LNCAP (cell line): Measurements from ENCODE around the gene CDC25C.

Experiments
- TF ChIP-seq, protein P1 (sequence below): fragments of 450-650 bp; IDR thresholded peaks from 2 replicates; pipeline ENCODE4 v1.5.1; 2017; ENCODE audit warnings: mild to moderate bottlenecking

CDC25C gene

DNA sequence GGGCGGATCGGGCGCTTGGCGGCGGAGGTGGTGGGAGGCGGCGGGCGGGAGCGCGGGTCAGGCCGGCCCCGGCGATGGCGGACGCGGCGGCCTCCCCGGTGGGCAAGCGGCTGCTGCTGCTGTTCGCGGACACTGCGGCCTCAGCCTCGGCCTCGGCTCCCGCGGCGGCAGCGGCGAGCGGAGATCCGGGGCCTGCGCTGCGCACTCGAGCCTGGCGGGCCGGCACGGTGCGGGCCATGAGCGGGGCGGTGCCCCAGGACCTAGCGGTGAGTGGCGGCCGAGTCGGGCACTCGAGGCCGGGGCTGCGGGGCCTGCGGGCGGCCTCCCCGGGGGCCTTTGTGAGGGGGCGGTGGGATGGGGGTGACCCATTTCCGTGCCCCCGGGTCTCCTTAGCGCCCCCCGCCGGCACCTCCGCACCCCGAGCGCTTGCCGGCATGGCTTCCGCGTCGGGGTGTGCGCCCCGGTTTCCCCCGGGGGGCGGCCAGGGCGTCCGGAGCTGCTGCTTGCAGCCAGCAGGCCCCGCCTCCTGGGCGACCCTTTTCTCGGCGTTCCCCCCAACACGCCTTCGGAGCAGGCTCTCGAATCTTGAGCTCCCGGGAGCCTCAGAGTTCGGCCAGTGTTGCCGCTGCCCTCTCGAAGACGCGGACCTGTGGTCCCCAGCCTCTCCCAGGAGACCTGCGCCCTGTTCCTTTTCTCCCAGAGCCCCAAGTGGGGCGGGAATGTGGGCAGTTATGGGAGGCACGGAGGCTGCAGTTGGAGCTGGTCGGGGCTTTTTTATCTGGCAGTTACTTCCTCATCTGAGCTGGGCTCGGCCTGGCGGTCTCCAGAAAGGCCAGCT, 21.3 kb upstream of the CDC25C start:
- TF ChIP-seq, protein P1, sequence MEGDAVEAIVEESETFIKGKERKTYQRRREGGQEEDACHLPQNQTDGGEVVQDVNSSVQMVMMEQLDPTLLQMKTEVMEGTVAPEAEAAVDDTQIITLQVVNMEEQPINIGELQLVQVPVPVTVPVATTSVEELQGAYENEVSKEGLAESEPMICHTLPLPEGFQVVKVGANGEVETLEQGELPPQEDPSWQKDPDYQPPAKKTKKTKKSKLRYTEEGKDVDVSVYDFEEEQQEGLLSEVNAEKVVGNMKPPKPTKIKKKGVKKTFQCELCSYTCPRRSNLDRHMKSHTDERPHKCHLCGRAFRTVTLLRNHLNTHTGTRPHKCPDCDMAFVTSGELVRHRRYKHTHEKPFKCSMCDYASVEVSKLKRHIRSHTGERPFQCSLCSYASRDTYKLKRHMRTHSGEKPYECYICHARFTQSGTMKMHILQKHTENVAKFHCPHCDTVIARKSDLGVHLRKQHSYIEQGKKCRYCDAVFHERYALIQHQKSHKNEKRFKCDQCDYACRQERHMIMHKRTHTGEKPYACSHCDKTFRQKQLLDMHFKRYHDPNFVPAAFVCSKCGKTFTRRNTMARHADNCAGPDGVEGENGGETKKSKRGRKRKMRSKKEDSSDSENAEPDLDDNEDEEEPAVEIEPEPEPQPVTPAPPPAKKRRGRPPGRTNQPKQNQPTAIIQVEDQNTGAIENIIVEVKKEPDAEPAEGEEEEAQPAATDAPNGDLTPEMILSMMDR, result no peak; the same call in none of the 2 replicates

DNA sequence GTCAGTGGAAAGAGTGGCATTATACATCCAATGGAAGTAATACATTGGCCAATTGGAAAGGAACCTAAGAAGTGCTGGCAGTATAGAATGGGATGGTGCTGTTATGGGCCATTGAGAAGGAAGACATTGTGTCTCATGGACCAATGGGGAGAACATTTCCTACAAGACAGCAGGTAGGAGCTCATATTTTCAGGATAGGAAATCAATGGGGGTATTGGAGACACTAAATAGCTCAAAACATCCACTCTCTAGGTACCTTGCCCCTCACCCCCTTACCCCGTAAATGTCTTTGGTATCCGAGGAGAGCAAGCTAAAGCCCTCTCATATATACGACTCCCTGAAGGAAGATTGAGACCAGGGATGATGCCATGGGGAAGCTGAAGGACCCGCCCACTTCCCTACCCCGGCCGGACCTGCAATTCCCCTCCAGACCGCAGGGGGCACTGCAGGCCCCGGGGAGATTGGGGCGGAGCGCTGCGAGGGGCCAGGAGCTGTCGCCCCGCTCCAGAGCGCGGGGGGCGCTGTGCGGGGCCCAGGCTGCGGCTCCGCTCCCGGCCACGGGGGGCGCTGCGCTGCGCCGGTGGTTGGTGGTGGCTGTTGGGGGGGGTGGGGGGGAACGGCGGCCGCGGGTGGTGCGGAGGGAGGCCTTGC, 20.6 kb upstream of the CDC25C start, which contains the start of gene KDM3B:
KDM3B (plus strand) TSS at position 615 of the 651 bp plus-strand sequence. CDS start 111 bp downstream, outside the sequence.
- TF ChIP-seq, protein P1, result peak; percentile 100

DNA sequence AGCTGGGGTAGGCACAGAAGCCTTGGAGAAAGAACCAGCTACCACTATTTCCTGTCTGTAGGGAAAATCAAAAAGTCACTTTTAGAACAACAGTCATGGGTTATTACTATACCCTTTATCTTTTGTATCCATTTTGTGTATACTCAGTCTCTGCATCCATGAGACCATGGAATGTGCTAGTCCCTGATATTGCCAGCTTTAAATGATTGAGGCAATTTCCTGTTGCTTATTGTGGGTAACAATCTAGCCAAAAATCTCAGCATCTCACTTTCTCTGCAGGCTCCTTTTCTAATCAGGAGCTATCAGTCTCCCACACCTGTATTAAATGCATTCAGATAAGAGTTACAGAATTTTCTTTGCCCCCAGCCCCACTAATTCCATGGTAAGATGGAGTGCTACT, 19.9 kb upstream of the CDC25C start:
- TF ChIP-seq, protein P1, result no peak

DNA sequence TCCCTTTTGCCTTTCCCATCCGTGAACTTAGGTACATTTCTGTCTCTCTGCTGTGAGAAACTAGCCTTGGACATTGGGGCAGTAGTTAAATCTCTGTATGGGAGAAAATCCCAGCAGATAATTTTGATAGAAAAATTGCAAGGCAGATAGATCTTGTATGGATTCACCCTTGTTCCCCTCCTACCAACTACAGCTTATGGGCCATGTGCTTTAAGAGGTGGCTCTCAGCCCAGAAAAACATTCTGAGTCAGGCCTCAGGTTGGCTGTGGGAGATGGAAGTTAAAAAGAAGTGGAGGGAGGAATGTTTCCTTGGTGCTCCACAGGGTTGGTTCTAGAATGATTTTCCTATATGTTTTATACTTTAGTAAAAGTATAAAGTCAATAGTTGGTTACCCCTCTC, 19.5 kb upstream of the CDC25C start:
- TF ChIP-seq, protein P1, result no peak

DNA sequence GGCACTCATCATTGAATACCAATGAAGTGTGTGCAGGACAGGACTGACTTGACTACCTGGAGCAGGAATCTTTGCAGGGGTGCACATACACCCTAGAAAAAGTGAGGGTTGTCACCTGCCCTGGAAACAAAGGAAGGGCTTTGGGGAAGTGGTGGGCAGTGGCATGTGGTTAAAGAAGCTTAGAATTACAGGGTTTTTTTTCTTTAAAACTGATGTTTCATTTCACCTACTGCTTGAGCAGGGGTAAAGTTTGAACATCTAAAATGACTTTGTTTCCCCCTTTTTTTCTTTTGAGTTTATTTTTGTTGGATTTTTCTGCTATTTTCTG, 18.9 kb upstream of the CDC25C start:
- TF ChIP-seq, protein P1, result no peak

DNA sequence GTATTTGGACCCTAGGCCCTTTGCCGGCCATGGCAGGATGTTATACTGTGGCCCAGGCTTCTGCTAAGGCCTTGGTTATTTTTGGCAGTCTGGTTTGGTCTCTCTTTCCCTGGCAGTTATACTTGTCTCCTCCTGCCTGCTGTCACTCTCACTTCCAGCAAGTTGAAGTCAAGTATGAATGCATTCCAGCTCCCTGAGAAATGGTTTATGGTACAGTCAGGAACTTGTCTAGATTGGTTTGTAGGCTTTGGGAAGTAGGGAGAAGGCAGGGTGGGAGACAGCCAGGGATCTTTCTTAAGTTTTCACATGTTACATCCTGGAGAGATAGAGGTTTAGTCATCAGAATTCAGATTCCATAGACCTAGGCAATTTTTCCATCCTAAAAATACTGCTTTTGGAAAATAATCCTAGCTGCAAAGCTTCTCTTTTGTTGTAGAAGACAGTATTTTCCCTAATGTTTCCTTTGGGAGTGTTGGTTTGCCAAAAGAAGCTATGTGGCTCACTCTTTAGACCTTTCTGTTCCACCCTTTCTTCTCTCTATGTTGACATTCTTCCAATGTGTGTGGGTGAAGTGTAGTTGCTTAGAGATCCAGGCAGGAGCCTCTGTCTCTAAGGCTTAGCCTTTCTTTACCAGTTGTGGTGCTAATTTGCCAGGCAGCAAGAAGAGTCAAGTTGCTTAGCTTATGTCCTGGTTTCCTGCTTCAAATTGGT, 18.4 kb upstream of the CDC25C start:
- TF ChIP-seq, protein P1, result no peak

DNA sequence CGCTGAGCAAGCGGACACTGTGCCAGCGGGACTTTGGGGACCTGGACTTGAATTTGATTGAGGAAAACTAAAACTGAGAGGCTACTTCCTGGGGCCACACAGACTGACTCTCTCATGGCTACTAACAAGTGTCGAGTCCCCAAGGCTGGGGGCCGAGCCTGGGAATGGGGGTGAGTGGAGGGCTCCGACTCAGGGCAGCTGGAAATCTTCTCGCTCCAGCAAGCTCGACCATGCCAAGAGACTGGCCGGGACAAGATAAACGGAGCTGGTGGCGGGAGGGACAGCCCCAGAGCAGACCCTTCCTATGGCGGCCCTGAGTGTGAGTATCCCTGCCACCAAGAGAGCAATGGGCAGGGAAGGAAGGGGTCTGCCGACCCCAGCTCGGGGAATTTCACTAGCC, 15.3 kb upstream of the CDC25C start:
- TF ChIP-seq, protein P1, result no peak
